ENCODE measurements around the gene KIAA1328. TPM values are rescaled to one million over a fixed set of nuclear protein-coding genes. Genes with fewer than 3 reads are reported as not detected.

Gene KIAA1328
- total RNA-seq, 6 experiments from 2014 or later: 2.0 to 4.5 (median 2.9) TPM

GRCh38 chr18:36843784-36844183 is 14.9 kb downstream of the KIAA1328 start:
- Histone ChIP-seq H3K4me1 (peaks cover 0 to 3% (median 0%) of the 10 kb centered on the region in 4 donors), H3K27me3 (no peaks in the 10 kb centered on the region), H3K36me3 (no peaks in the 10 kb centered on the region), H3K27ac (no peak overlapping the region), H3K4me3 (no peak overlapping the region), H3K9me3 (no peaks in the 10 kb centered on the region)
- intact Hi-C loops (cut with DNase I): no loop called here
- TF ChIP-seq POLR2A (IDR thresholded peaks at IDR 0.05): no peak
- TF ChIP-seq, protein P1, sequence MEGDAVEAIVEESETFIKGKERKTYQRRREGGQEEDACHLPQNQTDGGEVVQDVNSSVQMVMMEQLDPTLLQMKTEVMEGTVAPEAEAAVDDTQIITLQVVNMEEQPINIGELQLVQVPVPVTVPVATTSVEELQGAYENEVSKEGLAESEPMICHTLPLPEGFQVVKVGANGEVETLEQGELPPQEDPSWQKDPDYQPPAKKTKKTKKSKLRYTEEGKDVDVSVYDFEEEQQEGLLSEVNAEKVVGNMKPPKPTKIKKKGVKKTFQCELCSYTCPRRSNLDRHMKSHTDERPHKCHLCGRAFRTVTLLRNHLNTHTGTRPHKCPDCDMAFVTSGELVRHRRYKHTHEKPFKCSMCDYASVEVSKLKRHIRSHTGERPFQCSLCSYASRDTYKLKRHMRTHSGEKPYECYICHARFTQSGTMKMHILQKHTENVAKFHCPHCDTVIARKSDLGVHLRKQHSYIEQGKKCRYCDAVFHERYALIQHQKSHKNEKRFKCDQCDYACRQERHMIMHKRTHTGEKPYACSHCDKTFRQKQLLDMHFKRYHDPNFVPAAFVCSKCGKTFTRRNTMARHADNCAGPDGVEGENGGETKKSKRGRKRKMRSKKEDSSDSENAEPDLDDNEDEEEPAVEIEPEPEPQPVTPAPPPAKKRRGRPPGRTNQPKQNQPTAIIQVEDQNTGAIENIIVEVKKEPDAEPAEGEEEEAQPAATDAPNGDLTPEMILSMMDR (IDR thresholded peaks at IDR 0.05): no peak
- 39% methylated on average over 2 of the region's 2 CpGs for WGBS (ENCODE audit: insufficient coverage, low coverage, low lambda C conversion rate, missing lambda C conversion rate)
- ATAC-seq: peak; percentile 57 to 67 (median 58)
- DNase-seq: no peak

DNA sequence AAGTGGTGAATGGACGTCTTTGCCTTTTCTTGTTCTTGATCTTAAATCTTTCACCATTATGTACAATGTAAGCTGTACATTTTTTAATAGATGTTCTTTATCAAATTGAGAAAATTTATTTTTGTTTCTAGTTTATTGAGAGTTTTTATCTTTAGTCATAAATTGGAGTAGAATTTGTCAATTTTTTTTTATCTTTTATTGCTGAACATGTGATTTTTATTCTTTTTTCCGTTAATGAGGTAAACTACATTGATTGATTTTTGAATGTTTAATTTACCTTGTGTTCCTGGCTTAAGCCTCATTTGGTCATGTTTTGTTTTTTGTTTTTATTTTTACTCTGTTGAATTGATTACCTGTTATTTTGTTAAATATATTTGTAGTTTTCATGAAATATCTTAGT is 19.7 kb downstream of the KIAA1328 start:
- H3K4me1 ChIP-seq: peaks cover 0 to under 1% (median 0%) of the 10 kb centered on the region in 4 donors
- 84% methylated on average over 2 of the region's 2 CpGs for WGBS (ENCODE audit: insufficient coverage, low coverage, low lambda C conversion rate, missing lambda C conversion rate)
- intact Hi-C loops (cut with DNase I): no loop called here
- H3K27me3 ChIP-seq: no peaks in the 10 kb centered on the region
- no peak overlapping the region for H3K27ac ChIP-seq
- H3K36me3 ChIP-seq: no peaks in the 10 kb centered on the region
- ATAC-seq: no peak
- H3K9me3 ChIP-seq: no peaks in the 10 kb centered on the region
- no peak for DNase-seq
- TF ChIP-seq POLR2A (IDR thresholded peaks at IDR 0.05): no peak
- TF ChIP-seq, protein P1 (IDR thresholded peaks at IDR 0.05): no peak
- no peak overlapping the region for H3K4me3 ChIP-seq

DNA sequence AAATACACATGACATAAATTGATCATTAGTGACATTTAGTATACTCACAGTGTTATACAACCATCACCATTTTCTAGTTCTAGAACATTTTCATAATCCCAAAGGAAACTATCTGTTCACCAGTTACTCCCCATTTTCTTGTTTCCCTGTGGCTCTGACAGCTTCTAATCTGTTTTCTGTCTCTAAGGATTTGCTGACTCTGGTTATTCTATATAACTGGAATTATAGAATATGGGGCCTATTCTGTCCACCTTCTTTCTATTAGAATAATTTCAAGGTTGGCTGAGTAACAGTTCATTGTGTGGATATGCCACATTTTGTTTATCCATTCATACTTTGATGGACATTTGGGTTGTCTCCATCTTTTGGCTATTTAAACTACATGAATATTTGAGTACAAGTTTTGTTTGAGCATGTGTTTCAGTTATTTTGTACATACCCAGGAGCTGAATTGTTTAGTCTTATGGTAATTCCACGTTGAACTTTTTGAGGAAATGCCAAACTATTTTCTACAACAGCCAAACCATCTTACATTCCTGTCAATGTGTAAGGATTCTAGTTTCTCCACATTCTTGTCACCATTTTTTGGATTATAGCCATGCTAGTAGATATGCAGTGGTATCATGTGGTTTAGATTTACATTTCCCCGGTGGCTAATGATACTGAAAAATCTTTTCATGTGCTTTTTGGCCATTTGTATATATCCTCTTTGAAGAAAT is 20.5 kb downstream of the KIAA1328 start:
- 55% methylated on average over 2 of the region's 2 CpGs for WGBS (ENCODE audit: insufficient coverage, low coverage, low lambda C conversion rate, missing lambda C conversion rate)
- intact Hi-C loops (cut with DNase I): no loop called here

DNA sequence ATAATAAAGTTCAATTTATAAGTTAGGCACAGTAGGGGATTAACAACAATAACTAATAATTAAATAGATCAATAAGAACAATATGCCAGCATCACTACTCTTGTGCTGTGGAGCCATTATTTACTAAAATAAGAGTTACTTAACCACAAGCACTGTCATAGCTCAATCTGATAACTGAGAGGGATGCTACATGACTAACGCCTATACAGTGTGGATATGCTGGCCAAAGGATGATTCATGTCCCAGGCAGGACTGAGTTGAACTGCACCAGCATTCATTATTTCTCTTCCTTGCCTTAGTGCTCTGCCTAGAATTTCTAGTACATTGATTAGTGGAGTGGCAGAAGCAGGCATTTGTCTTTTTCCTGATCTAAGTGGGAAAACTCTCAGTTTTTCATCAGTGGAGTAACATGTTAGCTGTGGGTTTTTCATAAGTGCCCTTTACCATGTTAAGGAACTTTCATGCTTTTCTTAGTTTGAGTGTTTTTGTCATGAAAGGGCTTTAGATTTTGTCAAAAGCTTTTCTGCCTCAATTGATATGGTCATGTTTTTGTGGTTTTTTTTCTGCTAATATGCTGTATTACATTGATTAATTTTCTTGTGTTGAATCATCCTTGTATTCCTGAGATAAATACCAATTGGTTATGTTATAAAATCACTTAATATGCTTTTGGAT is 21.7 kb downstream of the KIAA1328 start:
- Histone ChIP-seq H3K36me3 (no peaks in the 10 kb centered on the region), H3K27ac (no peak overlapping the region), H3K4me1 (no peaks in the 10 kb centered on the region), H3K27me3 (no peaks in the 10 kb centered on the region), H3K9me3 (no peaks in the 10 kb centered on the region), H3K4me3 (no peak overlapping the region)
- no peak for TF ChIP-seq POLR2A (IDR thresholded peaks at IDR 0.05)
- TF ChIP-seq, protein P1 (IDR thresholded peaks at IDR 0.05): no peak
- intact Hi-C loops (cut with DNase I): no loop called here
- WGBS (ENCODE audit: insufficient coverage, low coverage, low lambda C conversion rate, missing lambda C conversion rate): 46% methylated on average over 1 of the region's 1 CpG
- ATAC-seq (peak in 1 of 4 donors; percentile 57), DNase-seq (no peak)

More for the DNA sequence above, 20.5 kb downstream of the KIAA1328 start:
- H3K27me3 ChIP-seq: no peaks in the 10 kb centered on the region
- no peaks in the 10 kb centered on the region for H3K36me3 ChIP-seq
- TF ChIP-seq POLR2A (IDR thresholded peaks at IDR 0.05): no peak
- TF ChIP-seq, protein P1 (IDR thresholded peaks at IDR 0.05): no peak
- H3K27ac ChIP-seq: no peak overlapping the region
- DNase-seq (no peak), ATAC-seq (no peak)
- no peak overlapping the region for H3K4me3 ChIP-seq
- H3K4me1 ChIP-seq: no peaks in the 10 kb centered on the region
- no peaks in the 10 kb centered on the region for H3K9me3 ChIP-seq

Data from right lobe of liver (tissue), 6 donors.